ENCODE results near the gene DNASE1L3.
A peak's percentile ranks its signal among the peaks of the same experiment; 100 is the strongest.

DNASE1L3 gene

DNA sequence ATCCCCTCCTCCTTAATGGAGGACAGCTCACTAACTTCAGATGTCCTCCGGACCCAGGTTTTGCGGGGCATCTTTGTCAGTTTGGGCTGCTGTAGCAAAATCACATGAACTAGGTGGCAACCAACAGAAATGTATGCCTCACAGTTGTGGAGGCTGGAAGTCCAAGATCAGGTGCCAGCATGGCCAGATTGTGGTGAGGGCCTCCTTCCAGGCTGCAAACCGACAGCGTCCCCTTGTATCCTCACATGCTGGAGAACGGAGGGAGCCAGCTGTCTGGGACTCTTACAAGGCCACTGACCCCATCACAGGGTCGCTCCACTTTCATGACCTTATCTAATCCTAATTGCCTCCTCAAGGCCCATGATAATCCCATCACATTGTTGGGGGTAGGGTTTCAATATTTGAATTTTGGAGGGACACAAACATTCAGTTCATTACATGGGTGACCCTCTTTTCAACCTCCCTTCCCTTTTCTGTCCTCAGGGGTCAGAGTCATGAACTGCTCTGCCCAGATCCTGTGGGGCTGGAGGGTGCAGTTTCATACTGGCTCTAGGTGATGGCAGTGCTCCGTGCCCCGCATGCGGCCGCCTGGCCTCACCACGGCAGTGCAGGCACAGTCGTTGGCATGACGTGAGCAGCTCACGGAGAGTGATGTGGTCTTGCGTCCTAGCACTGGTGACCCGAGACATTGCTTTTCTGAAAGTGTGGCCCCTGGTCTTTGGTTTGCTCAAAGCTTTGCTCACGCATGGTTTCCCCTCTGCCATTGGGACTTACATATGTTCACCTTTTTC, 58.4 kb downstream of the DNASE1L3 start:
- DNase-seq (ENCODE audit: low read depth): no peak
- H3K4me3 ChIP-seq (ENCODE audit: low read depth, low read length): no peak overlapping the region
- TF ChIP-seq, protein P1, sequence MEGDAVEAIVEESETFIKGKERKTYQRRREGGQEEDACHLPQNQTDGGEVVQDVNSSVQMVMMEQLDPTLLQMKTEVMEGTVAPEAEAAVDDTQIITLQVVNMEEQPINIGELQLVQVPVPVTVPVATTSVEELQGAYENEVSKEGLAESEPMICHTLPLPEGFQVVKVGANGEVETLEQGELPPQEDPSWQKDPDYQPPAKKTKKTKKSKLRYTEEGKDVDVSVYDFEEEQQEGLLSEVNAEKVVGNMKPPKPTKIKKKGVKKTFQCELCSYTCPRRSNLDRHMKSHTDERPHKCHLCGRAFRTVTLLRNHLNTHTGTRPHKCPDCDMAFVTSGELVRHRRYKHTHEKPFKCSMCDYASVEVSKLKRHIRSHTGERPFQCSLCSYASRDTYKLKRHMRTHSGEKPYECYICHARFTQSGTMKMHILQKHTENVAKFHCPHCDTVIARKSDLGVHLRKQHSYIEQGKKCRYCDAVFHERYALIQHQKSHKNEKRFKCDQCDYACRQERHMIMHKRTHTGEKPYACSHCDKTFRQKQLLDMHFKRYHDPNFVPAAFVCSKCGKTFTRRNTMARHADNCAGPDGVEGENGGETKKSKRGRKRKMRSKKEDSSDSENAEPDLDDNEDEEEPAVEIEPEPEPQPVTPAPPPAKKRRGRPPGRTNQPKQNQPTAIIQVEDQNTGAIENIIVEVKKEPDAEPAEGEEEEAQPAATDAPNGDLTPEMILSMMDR (IDR thresholded peaks at IDR 0.05; ENCODE audit: control insufficient read depth, extremely low read depth, insufficient read depth): no peak

DNA sequence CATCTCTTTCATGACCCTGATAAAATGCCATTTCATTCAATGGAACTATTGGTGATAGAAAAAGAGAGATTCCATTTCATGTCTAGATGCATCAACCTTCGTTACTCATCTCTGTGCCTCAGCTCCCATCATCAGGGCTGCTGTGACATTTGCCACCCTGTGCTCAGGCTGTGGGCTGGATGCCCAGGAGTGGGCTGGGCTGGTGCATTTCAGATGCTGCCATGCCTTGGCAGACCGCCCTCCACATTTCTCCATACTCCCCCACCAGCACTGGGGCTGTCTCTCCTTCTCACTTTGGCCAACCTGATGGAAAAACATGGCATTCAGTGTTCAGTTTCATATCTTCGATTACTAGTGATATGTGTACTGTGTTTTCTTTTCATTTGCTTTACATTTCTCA, 59.1 kb downstream of the DNASE1L3 start:
- no peak overlapping the region for H3K4me3 ChIP-seq (ENCODE audit: low read depth, low read length)
- TF ChIP-seq, protein P1 (IDR thresholded peaks at IDR 0.05; ENCODE audit: control insufficient read depth, extremely low read depth, insufficient read depth): no peak
- DNase-seq (ENCODE audit: low read depth): no peak

DNA sequence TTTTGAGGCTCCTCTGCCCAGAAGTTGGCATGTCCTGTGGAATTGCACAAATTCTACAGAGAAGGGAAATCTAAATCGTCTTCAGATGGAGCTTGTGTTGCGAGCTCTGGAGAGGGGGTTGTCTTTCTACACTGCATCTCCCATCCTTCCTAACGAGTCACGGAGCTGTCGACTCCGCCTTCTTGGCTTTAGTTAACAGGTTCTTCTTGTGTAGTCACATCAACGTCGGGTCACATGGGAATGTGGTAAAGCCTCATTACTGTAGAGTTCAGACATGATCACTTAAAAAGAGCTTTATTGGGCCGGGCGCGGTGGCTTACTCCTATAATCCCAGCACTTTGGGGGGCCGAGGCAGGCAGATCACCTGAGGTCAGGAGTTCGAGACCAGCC, 60.0 kb downstream of the DNASE1L3 start:
- TF ChIP-seq, protein P1 (IDR thresholded peaks at IDR 0.05; ENCODE audit: control insufficient read depth, extremely low read depth, insufficient read depth): no peak

DNA sequence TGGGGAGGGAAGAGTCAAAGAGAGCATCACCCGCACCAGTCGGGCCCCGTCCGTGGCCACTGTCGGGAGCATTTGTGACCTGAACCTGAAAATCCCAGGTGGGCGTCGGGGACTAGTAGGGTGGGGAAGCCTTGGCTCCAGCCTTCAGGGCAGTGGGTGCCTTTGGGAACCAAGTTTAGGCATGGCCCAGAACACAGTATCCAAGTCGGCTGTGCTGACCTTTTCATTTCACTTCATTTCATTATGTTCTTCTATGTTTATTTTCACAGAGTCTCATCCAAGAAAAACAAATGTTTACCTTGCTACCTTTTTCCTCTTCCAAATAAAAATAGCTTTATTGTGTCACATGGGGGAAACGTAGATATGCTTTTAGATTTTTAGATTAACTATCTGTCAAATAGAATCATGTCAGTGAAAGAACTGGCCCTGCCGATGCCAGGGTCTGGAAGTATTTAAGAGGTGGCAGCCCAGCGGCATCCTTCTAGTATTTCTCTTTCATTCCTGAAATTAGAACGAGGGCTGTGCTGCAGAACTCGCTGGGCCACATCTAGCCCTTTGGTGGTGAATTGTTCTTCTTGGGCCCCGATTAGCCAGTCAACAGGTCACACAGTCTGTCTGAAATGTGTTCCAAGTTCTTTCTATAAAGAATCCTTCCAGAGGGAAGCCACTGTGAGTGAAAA, 60.5 kb downstream of the DNASE1L3 start:
- DNase-seq (ENCODE audit: low read depth): peak; percentile 98
- TF ChIP-seq, protein P1 (IDR thresholded peaks at IDR 0.05; ENCODE audit: control insufficient read depth, extremely low read depth, insufficient read depth): no peak
- peak overlapping the region; percentile 39 for H3K4me3 ChIP-seq (ENCODE audit: low read depth, low read length)

More for the DNA sequence above, 60.0 kb downstream of the DNASE1L3 start:
- peak overlapping the region; percentile 39 for H3K4me3 ChIP-seq (ENCODE audit: low read depth, low read length)
- DNase-seq (ENCODE audit: low read depth): peak; percentile 99

DNA sequence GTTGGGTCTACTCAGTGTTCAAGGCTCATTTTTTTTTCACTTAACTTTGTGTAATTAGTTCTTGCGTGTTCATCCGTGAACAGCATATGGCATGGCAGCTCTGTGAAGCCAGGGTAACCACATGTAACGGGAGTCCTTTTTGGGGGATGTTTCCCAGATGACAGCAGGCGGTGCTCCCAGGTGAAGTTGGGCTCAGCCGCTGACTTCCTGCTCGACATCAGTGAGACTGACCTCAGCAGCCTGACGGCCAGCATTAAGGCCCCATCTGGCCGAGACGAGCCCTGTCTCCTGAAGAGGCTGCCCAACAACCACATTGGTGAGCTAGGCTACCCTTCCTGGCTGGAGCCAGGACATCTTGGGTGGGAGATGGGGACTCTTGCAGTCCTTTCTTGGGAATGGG, 62.7 kb downstream of the DNASE1L3 start:
- H3K4me3 ChIP-seq (ENCODE audit: low read depth, low read length): no peak overlapping the region
- TF ChIP-seq, protein P1 (IDR thresholded peaks at IDR 0.05; ENCODE audit: control insufficient read depth, extremely low read depth, insufficient read depth): no peak
- DNase-seq (ENCODE audit: low read depth): no peak

DNA sequence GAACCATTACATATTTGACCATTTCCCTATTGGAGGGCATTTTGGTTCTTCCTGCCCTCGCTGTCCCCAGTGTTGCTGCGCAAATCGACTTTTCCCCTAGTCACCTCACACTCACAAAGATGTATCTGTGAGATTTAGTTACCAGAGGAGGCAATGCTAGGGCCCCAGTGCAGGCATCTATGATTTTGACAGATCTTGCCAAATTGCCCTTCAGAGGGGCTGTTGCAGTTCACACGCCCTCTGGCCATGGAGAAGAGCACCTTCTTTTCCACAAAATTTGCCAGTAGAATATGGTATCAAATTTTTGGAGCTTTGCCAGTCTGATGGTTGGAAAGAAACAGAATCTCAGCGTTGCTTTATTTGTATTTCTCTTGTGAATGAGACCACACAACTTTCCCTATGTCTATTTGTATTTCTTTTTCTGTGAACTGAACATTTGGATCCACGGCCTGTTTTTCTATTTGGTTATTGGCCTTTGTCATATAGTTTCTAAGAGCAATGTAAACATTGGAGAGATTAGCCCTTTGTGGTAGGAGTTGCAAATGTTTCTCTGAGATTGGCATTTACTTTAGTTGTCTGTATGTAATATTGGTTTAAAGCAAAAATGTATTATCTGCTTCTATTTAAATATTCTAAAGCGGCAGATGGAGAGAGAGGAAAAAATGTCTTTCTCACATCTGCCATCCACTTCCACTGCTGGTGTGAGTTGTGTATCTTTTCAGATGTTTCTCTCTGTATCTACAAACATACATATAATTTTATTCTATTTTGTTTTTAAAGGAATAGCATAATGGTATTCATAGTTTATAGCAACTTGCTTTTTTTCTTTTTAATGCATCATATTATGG, 66.1 kb downstream of the DNASE1L3 start:
- peak; percentile 95 for DNase-seq (ENCODE audit: low read depth)
- H3K4me3 ChIP-seq (ENCODE audit: low read depth, low read length): no peak overlapping the region
- TF ChIP-seq, protein P1 (IDR thresholded peaks at IDR 0.05; ENCODE audit: control insufficient read depth, extremely low read depth, insufficient read depth): no peak
